Measurements from ENCODE around the gene SCYGR1.

GRCh38 chr2:227363756-227364155, 24.0 kb downstream of the SCYGR1 start:
- TF ChIP-seq ZBTB7A (IDR thresholded peaks at IDR 0.05; ENCODE audit: low read depth) (no peak), REST (IDR thresholded peaks at IDR 0.05; ENCODE audit: low read depth) (no peak), MAX (IDR thresholded peaks at IDR 0.05) (no peak), TAF1 (IDR thresholded peaks at IDR 0.05; ENCODE audit: low read depth) (no peak), CEBPB (IDR thresholded peaks at IDR 0.05) (no peak), FOXM1 (IDR thresholded peaks at IDR 0.05; ENCODE audit: borderline replicate concordance, low read depth) (no peak), YY1 (IDR thresholded peaks at IDR 0.05; ENCODE audit: low read depth) (no peak)

Data from Ishikawa (cell line).